Stimulated activated CD4-positive, alpha-beta T cell treated with anti-CD3 and anti-CD28 coated beads, TNF-alpha, amount 100 ng/mL, for 48 hours (primary cell): Measurements from ENCODE around the gene SEC61A2.
"Not testable (repeated sequence)": the region's sequence is repeated elsewhere in the genome, so short reads cannot be mapped to it uniquely, and the experiment has no call there.

Experiments used
- DNase-seq, 3 donors: peaks; one replicate each; pipeline ENCODE4 v3.0.0-alpha.2; 2020; ENCODE audit warnings: low read depth in 3 of 3

Gene SEC61A2

GRCh38 chr10:12129222-12130111 lies at the start of gene SEC61A2:
Gene SEC61A2, plus strand, starts transcription at chr10:12129677. Its CDS starts 111 bp downstream, at chr10:12129788.
- peak; percentile 92 to 100 (median 98) for DNase-seq

- DNase-seq = no peak
Observed at GRCh38 chr10:12081470-12081869, 48.0 kb upstream of the SEC61A2 start.

DNA sequence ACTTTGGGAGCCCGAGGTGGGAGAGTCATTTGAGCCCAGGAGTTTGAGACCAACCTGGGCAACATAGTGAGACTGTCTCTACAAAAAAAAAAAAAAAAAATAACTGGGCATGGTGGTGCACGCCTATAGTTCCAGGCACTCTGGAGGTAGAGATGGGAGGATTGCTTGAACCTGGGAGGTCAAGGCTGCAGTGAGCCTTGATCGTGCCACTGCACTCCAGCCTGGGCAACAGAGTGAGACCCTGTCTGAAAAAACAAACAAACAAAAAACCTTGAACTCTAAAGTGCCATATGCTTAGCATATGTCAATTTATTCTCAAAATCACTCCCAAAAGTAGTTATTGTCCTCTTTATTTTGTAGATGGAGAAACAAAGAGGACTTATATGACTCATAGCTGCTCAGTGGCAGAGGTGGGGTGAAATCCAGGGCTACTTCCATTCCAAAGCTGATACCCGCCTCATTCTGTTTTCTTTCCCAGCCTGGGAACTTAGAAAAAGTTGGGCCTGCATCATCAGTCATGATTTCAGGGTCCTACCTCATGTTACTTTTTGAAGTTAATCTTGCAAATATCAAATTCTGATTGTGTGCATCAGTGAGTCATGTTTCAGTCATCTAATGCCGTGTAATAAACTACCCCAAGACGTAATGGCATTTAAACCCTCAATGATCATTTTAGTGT lies 47.5 kb upstream of the SEC61A2 start:
- no peak for DNase-seq

DNA sequence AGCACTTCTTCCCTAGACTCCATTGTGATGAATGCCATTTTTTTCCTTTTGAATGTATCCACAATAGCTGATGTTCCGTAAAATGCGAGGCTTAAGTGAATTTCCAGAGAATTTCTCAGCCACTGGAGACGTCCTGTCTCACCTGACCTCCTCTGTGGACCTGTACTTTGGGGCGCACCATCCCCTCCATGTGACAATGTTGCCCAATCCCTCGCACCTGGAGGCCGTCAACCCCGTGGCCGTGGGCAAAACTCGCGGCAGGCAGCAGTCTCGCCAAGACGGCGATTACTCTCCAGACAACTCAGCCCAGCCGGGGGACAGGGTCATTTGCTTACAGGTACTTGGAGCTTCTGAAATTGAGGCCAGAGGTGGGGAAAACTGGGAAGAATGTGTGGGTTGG lies 40.6 kb upstream of the SEC61A2 start:
- no peak for DNase-seq

DNA sequence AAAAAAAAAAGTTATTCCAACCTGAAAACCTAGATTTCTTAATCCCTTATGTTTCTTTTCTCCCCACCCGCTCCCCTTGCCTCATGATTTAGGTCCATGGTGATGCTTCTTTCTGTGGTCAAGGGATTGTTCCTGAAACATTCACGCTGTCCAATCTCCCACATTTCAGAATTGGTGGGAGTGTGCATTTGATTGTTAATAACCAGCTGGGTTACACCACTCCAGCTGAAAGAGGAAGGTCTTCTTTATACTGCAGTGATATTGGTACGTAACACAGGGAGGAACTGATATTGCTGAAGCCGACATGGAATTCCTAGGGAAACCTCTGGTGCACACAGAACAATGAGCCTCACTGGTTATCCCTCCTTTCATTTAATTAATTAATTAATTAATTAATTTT lies 38.1 kb upstream of the SEC61A2 start:
- no peak for DNase-seq

GRCh38 chr10:12097361-12097760 lies 32.1 kb upstream of the SEC61A2 start:
- DNase-seq = not testable (repeated sequence)

DNA sequence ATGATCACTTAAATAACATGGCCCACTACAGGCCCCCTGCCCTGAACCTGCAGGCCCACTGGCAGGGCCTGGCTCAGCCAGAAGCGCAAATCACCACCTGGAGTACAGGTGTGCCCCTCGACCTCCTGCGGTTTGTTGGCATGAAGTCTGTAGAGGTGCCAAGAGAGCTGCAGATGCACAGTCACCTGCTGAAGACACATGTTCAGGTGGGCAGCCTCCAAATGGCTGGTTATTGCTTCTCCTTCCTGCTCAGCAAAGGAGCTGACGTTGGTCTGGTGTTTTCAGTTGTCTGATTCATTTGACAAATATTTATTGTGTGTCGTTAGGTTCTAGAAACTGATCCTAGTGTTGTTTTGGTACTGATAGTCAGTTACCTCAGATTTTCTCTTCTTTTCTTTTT lies 31.7 kb upstream of the SEC61A2 start:
- DNase-seq = no peak

- no peak for DNase-seq
Observed at GRCh38 chr10:12098966-12099365, 30.5 kb upstream of the SEC61A2 start.

DNA sequence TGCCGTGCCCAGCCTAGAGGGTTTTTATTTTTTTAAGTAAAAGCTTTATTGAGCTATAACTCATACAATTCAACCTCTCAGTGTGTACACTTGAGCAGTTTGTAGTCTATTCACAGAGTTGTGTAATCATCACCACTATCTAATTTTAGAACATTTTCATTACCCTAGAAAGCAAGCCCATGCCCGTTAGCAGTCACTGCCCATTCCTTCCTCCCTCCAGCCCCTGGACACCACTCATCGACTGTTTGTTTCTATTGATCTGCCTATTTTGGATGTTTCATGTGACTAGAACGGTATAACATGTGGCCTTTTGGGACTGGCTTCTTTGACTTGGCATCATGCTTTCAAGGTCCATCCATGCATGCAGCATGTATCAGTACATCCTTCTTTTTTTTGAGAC lies 25.7 kb upstream of the SEC61A2 start:
- no peak for DNase-seq

GRCh38 chr10:12107781-12108180 lies 21.7 kb upstream of the SEC61A2 start:
- DNase-seq = no peak

DNA sequence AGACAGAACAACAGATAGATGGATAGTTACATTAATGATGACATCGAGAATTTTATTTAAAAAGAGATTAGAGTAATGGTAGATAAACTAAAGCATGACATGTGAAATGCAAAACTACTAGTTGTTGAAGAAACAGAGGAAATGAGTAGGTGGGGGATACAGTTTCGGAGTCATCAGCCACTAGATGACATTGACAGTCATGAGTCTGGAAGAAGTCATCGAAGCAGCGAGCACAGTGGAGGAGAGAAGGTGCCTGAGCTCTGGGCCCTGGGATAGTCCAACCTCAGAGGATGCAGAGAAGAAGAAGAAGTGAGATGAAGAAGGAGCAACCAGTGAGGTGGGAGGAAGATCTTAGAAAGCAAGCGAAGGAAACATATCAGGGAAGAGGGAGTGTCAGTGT lies 20.2 kb upstream of the SEC61A2 start:
- DNase-seq = no peak

GRCh38 chr10:12111528-12111927 lies 17.9 kb upstream of the SEC61A2 start:
- DNase-seq = no peak

DNA sequence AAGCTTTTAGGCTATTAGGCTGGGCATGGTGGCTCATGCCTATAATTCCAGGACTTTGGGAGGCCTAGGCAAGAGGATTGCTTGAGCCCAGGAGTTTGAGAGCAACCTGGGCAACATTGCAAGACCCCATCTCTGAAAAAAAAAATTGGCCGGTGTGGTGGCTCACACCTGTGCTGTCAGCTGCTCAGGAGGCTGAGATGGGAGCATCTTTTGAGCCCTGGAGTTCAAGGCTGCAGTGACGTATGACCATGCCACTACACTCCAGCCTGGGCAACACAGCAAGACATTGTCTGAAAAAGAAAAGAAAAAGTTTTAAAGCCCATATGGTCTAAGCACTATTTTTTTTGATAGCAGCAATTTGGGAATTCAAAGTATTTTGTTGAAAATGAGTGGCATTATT lies 15.8 kb upstream of the SEC61A2 start:
- DNase-seq = no peak

DNA sequence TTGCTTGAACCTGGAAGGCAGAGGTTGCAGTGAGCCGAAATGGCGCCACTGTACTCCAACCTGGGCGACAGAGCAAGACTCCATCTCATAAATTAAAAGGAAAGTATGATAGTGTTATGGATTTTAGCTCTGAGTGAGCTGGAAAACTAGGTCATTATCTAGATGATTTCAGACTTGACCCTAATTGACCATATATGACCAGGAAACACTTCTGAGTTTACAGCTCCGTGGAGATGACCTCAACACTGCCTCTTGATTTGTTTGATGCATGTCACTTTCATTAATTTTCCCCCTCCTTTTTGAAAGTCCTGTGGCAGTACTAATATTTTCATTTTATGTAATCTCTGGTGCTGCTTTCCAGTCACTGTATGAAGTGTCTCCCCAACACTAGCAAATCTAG lies 7.8 kb upstream of the SEC61A2 start:
- no peak for DNase-seq

DNA sequence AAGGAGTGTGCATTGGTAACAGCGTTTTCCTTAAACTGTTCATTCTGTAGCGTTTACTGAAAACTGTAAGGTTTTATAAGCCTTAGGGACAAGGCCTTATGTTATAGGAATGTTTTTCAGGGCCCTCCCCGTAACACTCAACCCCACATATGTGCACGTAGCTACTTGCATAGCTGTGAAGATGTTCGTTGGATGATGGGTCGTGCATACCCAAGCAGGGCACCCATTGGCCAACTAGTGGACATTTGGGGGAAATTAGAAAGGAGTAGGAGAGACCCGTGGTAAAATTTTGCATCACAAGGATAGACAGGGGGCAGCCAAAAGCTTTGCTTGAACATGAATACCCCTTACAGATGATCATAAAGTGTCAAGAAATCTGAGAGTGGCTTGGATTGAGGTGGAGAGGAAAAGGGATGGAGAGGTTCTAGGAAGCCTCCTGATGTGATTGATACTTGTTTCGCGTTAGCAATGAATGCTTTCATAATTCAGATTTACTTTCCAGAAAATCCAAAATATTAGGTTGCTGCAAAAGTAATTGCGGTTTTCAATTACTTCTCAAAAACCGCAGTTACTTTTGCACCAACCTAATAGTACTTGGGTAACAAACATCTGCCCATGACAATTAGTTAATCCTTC lies 878 bp downstream of the SEC61A2 start:
- DNase-seq = no peak

DNA sequence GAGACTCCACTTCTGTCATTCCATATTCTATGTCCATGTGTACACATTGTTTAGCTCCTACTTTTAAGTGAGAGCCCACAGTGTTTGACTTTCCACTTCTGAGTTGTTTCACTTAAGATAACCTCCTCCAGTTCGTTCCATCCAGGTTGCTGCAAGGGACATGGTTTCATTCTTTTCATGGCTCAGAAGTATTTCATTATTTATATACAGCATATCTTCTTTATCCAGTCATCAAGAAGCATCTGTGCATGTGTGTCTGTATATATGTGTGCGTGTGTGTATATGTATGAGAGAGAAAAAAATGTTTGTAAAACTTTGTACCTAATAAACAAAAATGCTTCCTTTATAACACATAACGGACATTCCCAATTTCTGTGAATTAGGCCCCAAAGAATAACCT lies 6.2 kb downstream of the SEC61A2 start:
- DNase-seq = no peak

DNA sequence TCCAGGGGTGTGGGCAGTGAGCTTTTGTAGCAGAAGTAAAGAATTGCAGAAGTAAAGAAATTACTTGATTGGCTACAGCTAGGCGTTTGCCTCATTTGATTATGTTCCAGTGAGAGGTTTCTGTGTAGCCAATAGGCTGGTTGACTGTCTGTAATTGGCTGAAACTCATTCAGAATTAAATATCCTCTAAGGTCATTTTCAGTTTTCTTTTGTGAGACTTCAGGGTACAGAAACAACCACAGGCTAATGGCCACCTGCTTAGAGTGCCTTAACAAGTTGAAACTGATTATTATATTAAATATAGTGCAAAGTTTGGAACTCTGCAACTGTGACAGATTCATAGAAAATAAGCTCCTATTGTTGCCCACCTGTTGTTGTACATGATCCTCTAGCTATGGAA lies 10.6 kb downstream of the SEC61A2 start:
- no peak for DNase-seq

GRCh38 chr10:12144538-12144937 lies 15.1 kb downstream of the SEC61A2 start:
- DNase-seq = no peak

- no peak for DNase-seq
Observed at GRCh38 chr10:12150163-12150562, 20.7 kb downstream of the SEC61A2 start.

DNA sequence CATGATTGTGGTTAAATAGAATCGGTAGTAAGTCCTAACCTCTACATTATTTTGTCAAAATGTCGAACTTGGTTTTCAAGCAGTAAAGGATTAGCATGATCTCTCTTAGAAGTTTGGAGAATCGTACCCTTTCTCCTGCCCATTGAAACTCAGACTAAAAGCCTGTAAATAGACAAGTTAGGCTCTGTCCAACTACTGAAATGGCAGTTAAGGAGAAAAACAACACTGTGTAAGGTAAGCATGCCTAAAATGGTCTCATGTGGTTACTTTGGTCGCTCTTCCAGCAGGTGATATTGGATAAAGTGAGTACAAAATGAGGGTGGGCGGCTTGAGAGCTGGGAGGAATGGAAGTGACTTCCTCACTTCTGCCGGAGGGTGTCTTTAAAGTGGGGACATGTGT lies 25.0 kb downstream of the SEC61A2 start:
- DNase-seq = no peak

DNA sequence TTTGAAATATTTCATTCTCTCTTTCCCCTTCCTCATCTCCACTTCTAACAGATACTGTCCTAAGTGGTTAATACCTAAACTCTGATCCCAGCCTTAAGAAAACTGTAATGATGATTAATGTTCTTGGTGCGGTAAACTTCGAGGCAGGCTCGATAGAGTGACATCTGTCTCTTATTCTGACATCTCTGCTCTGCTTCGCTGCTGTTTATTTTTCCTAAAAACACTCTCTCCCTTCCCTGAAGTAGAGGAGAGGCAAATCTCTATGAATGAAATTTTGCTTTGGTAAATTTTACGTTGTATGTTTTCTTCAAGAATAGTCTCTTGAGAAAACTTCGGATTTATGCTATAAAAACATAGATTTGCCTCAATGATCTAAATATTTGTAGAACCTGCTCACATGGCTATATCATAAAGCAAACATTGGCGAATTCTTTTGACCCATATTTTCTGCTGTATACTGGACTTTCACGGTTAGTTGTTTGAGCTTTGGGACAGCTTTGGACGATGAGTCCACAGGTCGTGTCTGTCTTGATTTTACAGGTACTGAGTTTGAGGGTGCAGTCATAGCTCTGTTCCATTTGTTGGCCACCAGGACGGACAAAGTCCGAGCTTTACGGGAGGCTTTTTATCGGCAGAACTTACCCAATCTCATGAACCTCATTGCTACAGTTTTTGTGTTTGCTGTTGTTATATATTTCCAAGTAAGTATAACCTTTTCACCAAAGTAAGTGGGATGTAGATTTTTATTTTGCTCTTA lies 27.1 kb downstream of the SEC61A2 start:
- no peak for DNase-seq

DNA sequence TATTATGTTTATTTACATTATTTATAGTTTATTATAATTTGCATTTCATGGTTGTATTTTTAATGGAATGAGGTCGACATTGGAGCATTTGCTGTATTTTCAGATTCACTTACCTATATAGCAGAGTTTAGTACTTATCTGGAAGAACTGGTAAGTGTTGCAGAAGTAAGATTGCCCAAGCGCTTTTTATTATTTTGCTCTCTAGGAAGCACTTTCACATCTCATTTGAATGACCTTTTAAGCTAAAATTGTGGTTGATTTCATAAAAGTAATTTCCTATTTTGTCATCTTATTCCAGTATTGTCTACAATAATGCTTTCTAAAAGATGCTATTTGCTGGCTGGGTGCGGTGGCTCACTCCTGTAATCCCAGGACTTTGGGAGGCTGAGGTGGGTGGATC lies 28.6 kb downstream of the SEC61A2 start:
- no peak for DNase-seq
